ENCODE data around the gene VASP.

The VASP gene

DNA sequence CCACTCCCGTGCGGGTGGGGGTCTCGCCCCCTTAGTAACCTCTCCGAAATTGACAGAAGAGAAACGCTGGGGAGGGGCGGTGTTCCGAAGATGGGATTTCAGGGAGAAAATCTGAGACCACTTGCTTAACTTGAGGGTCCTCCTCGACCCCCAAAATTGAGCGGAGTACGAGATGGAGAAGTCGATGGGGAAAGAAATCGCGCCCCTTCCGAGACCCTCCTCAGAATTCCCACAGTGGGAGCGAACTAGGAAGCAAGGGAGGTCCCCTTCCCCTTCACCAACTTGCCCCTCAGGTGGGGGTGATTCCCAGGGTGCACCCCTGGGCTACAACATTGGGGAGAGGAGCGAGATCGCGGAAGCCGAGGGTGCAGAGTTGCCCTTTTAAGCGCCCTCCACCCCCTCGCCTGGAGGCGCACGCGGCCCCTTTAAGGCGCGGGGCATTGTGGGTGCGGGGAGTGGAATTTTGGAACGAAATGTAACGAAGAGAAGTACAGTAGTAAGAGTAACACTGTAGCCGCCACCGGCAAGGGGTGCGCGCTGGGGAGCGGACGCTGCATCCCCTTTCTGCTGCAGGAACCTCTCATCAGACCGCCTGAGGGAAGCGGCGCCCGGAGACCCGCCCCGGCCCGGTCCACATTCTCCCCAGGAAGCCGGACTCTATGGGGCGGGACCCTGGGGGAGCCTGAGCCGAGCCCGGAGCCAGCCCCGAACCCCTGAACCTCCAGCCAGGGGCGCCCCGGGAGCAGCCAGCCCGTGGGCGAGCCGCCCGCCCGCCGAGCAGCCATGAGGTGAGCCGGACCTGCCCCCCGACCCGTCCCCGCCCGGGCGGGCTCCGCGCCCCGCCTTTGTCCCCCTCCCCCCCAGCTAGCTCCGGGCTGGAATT is at the start of gene VASP:
VASP (plus strand) TSS at position 491 of the 883 bp plus-strand sequence; CDS start at position 784, 293 bp downstream.
- TF ChIP-seq, protein P1, sequence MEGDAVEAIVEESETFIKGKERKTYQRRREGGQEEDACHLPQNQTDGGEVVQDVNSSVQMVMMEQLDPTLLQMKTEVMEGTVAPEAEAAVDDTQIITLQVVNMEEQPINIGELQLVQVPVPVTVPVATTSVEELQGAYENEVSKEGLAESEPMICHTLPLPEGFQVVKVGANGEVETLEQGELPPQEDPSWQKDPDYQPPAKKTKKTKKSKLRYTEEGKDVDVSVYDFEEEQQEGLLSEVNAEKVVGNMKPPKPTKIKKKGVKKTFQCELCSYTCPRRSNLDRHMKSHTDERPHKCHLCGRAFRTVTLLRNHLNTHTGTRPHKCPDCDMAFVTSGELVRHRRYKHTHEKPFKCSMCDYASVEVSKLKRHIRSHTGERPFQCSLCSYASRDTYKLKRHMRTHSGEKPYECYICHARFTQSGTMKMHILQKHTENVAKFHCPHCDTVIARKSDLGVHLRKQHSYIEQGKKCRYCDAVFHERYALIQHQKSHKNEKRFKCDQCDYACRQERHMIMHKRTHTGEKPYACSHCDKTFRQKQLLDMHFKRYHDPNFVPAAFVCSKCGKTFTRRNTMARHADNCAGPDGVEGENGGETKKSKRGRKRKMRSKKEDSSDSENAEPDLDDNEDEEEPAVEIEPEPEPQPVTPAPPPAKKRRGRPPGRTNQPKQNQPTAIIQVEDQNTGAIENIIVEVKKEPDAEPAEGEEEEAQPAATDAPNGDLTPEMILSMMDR (IDR thresholded peaks at IDR 0.05), result no peak

DNA sequence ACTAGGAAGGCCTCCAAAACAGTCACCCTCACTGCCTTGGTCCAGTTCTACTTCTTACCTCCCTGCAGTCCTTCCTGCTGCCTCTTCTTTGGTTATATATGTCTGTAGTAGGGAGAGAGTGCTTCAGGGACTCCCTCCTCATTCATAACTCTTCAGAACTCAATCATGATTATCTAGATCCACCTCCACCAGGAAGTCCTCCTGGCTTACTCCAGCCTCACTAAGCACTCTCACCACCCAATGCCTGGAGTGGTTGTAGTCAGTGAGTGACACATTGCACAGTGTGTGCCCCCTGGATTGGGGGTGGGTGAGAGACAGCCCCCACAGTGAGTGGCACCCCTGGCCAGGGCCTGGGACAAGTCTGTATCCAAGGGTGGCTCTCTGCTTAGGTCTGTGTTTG is 49.5 kb upstream of the VASP start:
- TF ChIP-seq, protein P1 (IDR thresholded peaks at IDR 0.05), result no peak

DNA sequence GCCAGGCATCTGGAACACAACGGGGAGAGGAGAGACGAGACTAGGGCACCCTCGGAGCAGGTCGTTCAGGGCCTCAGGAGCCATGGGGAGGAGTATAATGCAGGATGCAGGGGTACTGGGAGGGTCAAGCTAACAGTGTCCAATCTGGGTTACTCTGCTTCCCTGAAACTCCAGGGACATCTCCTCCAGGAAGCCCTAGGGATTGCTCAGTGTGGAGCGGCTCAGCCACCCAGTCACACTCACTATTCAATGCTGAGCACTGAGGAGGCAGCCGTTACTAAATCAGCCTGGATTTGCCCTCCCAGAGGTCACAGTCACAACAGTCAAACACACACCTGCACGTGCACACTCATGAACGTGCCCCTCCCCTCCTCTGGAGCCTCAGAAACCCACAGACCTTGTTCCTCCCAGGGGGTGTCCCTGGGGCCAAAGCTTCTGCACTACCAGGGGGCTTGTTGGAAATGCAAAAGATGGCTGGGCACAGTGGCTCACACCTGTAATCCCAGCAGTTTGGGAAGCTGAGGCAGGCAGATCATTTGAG is 46.4 kb upstream of the VASP start:
- TF ChIP-seq, protein P1 (IDR thresholded peaks at IDR 0.05), result no peak

DNA sequence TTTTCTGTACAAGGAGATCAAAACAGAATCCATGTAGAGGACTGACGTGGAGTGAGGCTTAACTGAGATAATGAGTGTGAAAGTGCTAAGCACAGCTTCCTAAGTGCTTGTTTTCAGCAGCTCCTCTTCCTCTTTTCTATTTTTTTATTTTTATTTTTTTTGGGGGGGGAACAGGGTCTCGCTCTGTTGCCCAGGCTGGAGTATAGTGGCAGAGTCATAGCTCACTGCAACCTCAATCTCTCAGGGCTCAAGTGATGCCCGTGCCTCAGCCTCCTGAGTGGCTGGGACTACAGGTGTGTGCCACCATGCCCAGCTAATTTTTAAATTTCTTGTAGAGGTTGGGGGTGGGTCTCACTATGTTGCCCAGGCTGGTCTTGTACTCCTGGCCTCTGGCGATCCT is 45.1 kb upstream of the VASP start:
- TF ChIP-seq, protein P1 (IDR thresholded peaks at IDR 0.05), result no peak

DNA sequence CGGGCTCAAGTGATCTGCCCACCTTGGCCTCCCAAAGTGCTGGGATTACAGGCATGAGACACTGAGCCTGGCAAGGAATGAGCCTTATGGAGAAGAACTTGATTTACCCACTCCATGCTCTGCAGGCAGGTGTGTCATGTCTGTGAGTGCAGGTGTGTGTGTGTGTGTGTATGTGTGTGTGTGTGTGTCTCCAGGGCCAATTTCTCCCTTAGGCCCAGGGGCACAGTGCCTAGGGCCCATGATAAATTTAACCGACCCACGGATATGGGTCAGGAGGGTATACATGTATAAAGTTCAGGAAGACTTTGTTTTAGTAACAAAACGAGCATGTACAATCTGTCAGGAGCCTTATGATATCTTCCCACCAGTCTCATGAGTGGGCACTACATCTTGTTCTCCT is 44.0 kb upstream of the VASP start:
- TF ChIP-seq, protein P1 (IDR thresholded peaks at IDR 0.05), result no peak

DNA sequence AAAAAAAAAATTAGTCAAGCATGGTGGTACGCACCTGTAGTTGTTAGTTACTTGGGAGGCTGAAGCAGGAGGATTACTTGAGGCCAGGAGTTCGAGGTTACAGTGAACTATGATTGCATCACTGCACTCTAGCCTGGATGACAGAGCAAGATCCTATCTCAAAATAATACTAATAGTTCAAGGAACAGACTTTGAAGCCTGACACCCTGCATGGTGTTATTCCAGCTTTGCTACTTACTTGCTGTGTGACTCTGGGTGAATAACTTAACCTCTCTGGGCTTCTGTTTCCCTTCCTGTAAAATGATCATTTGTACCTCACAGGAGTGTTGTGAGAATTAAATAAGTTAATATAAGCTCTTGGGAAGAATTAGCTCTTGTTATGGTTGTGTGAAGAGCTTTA is 43.0 kb upstream of the VASP start:
- TF ChIP-seq, protein P1 (IDR thresholded peaks at IDR 0.05), result no peak

DNA sequence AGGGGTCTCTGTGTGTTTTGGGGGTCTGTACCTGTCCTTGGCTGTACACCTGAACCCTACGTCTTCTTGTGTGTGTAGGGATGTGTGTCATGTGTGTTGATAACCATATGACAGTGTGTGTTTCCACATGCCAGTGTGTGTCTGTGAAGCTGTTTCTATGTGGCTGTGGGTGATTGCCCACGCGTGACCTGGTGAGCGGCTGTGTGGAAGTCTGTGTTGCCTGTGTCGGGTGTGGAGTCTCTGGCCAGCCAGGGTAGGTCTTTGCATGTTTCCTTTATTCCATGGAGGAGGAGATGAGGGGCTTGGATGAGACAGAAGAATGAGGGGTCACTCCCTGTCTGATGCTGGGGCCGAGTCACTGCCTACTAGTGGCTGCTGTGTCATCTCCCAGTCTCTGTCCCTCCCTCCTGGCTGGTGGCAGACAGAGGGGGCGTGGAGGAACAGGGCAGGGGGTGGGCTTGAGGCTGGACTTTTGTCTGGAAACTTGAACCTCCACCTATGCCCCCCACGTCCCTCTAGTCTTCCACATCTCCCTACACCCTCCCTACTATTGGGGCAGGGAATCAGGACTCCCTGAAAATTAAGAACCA is 42.3 kb upstream of the VASP start:
- TF ChIP-seq, protein P1 (IDR thresholded peaks at IDR 0.05), result no peak
